ENCODE results near the gene PRUNE2.
"Not testable (repeated sequence)": the region's sequence is repeated elsewhere in the genome, so short reads cannot be mapped to it uniquely, and the experiment has no call there.

PRUNE2 gene

DNA sequence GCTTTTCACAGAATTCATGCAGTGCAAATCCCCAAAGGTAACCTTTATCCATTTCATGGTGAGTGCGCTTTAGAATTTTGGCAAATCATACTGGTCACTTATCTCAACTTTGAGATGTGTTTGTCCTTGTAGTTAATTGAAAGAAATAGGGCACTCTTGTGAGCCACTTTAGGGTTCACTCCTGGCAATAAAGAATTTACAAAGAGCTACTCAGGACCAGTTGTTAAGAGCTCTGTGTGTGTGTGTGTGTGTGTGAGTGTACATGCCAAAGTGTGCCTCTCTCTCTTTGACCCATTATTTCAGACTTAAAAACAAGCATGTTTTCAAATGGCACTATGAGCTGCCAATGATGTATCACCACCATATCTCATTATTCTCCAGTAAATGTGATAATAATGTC lies 120.4 kb downstream of the PRUNE2 start:
- DNase-seq, result no peak

DNA sequence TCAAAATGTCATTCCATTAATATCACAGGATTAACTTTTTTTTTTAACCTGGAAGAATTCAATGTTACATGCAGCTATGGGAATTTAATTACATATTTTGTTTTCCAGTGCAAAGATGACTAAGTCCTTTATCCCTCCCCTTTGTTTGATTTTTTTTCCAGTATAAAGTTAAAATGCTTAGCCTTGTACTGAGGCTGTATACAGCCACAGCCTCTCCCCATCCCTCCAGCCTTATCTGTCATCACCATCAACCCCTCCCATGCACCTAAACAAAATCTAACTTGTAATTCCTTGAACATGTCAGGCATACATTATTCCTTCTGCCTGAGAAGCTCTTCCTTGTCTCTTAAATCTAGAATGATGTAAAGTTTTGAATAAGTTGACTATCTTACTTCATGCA lies 121.0 kb downstream of the PRUNE2 start:
- no peak for DNase-seq

DNA sequence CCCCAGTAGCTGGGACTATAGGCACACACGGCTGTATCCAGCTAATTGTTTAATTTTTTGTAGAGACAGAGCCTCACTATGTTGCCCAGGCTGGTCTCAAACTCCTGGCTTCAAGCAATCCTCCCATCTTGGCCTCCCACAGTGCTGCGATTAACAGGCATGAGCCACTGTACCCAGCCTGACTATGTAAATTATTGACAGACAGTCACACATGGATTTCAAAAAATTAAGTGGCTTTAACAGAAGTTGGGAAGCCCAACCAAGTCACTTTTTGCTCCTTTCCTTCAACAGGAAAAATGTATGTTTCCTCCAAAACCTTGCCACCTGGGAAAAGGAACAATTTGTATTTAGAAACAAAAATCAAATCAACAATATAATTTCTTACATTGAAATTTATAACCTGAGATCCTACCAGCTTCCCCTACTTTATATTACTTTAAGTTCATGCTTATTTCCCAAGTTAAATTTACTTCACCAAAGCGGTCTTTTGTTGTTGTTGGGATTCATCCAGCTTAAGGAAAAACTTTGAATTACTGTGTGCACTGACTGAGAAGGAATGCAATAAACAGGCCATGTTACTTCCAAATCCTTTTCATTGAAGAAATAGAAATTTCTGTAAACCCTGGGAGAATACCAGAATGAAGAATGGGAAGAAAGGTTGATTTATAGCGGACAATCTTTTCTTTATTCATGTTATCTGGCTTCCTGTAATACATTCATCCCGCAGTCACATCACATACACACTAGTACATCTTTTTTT lies 133.0 kb downstream of the PRUNE2 start:
- DNase-seq, result no peak

DNA sequence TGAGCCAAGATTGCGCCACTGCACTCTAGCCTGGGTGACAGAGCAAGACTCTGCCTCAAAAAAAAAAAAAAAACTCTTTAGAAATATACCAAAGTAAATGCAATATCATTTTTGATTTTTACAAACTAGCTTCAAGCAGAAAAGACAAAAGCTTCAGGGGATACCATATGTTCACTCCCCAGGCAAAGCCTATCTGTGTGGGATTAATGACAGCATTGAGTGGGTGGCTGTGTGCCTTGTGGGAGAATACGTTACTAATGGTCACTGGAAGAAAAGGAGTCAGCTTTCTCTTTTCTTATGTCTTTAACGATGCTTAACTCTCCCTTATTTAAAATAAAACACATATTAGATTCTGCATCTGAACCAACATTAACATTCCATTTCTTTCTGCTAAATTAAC lies 139.8 kb downstream of the PRUNE2 start:
- DNase-seq, result no peak

DNA sequence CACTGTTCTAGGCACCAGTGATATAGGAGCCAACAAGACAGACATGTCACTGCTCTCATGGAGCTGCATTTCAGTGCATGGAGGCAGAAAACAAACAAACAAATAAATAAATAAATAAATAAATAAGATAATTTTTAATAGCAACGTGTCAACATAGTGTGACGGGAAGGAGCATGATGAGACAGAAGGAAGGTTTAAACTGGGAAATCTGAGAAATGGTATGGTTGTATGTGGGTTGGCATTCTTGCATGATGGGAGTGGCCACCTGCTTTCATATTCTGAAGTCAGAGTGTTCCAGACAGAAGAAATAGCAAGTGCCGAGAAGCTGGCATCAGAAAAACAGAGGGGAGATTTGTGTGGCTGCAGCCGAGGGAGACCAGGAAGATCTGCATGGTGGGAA lies 141.8 kb downstream of the PRUNE2 start, which contains the start of gene PCA3:
Gene PCA3, plus strand, starts transcription at position 301 of the 400 bp plus-strand sequence.
- no peak for DNase-seq

DNA sequence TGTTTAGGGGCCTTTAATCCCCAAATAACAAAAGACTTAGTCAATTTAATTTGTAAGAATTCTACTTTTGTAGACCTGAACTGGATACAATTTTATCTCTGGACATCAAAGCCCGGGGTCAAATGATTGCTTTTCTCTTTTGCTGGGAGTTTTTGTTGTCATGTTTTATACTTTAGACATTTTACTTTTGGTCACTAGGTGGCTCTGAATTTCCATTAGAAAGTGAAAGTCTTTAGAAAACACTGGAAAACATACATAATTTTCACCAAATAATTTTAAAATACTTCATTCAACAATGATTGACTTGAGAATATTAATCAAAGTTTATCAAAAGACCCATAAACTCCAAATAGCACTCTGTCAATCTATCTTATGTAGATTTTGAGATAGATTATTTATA lies 144.5 kb downstream of the PRUNE2 start:
- DNase-seq, result no peak

DNA sequence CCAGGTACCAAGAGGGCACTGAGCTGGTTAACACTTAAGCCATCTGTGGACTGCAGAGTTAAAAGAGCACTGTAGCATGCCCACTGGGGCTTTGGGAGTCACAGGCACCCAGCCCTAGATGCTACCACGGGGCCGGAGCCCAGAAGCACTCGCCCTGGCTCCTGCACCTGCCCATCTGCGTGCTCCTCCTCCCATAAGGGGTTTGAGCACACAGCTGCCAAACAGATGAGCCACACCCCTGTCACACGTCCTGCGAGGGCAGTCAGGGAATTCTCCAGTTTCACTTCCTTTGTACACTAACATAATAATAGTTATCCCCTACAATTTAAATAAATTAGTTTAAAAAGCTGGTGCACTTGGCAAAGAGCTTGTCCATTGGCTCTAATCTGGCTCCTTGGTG lies 146.2 kb downstream of the PRUNE2 start:
- no peak for DNase-seq

DNA sequence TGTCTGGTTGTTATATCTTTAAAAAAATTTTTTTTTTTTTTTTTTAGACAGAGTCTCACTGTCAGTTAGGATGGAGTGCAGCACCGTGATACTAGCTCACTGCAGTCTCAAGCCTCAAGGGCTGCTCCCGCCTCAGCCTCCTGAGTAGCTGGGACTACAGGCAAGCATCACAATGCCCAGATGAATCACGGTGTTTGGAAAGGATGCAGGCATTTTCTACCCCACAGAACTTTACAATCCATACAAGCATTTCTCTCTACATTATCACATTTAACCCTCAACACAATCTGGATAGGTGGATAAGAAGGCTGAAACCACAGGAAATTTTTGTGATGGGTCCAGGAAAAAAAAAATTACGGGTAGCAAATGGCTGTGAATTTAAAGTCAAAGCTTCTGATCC lies 147.4 kb downstream of the PRUNE2 start:
- DNase-seq, result no peak

DNA sequence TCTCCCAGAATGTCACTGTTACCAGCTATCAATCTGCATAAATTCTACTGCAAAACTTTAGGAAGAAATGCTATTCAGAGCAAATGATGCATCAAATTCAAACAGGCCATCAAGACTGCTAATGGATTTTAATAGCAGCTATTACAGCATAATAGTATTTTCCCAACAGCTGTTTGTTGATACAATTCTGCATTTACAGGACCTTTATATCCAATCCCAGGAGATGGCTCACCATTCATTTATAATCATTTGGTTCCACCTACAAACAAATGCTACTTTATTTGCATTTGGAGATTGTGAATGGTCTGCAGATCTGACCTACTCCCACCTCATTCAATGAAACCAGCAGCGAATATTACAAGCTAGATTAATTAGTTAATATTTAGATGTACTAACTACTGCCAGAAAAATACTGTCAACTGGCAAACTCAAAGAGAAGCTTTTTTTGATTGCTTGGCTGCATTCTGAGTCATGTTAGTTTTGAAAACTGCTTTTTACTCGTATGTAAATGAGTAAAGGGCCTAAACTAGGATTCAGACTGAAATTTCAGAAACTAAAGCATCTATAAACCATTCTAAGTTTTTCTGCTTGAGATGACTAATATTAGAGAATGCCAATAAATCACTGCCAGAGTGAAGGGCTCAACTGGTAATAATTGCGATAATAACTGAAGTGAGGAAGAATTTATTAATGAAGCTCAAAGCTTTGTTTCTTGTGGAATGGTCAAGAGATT lies 148.8 kb downstream of the PRUNE2 start:
- DNase-seq, result no peak

DNA sequence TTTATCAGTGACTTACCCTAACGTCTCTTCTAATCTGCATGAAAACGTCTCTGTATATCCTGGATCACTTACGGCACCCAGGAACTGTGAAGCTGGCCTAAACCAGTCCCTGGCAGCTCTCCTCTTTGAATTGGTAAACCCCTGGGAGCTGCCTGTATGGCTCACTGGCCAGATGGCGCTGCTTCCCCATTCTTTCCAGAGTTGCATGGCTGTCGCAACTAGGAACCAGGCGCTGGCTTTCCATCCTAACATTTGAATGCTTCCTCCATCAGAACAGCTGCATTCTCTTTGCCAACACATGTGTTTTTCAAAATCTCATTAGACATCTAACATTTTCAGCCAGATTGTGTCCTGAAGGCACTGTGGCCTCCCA lies 149.7 kb downstream of the PRUNE2 start:
- no peak for DNase-seq

DNA sequence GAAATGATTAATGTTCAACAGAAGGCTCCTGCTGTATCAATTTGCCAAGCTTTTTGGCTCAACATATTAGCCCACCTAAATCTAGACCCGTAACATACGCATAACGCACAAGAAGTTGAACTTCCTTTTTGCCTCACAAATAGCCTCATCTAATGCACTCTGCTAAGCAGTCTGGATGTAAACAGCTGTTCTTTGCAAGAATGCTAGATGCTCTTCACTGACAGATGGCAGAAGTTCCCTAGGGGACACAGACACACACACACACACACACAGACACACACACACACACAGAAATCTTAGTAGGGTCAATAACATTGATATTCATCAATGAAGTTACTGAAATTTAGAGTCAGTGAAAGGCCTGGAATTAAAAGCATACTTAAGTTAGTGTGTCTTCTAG lies 154.9 kb downstream of the PRUNE2 start:
- no peak for DNase-seq

DNA sequence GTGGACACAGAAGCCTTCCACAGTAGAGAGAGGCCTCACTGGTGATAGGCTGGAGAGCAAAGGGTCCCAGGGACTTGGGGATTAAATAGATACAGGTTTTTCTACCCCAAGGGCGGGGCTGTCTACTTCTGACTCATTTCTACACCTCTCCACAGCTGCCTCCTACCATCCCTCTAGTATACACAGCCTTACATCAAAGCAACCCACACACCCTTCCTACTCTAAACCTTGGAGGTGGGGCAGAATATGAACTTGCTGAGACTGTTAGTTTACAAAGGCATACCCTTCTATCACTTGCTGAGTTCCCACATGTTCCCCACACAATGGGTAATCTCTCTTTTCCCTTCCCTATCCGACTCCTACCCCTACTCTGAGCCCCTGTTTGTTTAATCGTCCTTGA lies 161.6 kb downstream of the PRUNE2 start:
- DNase-seq, result no peak

DNA sequence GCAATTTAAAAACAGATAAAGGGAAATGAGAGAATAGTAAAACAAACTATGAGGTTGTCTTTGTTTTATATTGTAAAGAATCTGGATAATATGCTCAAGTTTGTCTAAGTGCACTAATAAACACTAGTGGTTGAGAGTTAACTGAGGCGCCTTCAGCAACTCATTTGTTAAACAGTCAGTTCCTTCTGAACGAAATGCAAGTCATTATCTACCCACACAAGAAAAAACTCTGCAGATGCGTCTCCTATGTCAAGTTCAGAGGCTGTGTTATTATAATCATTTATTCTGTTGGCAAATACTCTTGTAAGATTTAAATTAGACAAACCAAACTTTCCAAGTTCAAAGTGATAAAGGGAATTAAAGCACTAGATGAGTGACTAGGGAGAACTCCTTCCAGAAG lies 162.0 kb downstream of the PRUNE2 start:
- no peak for DNase-seq

DNA sequence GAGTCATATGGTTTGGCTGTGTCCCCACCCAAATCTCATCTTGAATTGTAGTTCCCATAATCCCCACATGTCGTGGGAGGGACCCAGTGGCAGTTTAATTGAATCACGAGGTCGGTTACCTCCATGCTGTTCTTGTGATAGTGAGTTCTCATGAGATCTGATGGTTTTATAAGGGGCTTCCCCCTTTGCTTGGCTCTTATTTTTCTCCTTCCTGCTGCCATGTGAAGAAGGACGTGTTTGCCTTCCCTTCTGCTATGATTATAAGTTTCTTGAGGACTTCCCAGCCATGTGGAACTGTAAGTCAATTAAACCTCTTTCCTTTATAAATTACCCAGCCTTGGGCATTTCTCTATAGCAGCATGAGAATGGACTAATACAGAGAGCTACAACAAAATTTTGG lies 163.0 kb downstream of the PRUNE2 start:
- not testable (repeated sequence) for DNase-seq

DNA sequence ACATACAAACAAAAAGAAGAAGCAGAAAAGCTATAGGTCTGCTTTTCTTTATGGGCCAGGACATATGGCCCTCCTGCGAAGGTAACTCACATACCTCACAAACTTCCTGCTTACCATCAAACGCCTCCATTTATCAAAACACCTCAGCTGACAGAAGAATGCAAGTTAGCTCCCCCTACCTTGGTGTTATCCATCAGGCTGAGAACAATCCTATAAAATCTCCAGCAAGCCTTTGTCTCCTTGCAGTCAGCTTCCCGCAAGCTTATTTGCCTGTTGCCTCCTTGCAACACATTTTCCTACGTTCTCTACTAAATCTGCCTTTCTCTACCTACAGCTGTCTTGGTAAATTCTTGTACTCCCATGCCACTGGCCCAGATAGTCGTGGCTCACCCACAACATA lies 164.4 kb downstream of the PRUNE2 start:
- no peak for DNase-seq

DNA sequence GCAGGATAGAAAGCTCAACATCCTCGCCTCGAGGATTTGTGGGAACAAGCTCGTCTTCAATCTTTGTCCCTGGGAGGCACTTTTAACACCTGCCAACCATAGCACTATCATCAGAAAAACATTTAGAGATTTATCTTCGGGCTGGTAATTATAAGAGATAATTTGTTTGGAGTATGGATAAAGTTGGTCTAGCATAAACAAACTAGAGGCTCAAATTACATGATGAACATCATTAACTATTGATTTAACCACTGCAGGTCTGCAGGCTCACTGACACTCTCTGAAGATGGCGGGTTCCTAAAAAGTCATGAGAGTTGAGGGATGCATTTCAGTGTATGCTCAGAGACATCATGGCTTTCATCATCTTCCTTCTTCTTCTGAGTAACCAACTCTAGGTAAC lies 167.5 kb downstream of the PRUNE2 start:
- no peak for DNase-seq

DNA sequence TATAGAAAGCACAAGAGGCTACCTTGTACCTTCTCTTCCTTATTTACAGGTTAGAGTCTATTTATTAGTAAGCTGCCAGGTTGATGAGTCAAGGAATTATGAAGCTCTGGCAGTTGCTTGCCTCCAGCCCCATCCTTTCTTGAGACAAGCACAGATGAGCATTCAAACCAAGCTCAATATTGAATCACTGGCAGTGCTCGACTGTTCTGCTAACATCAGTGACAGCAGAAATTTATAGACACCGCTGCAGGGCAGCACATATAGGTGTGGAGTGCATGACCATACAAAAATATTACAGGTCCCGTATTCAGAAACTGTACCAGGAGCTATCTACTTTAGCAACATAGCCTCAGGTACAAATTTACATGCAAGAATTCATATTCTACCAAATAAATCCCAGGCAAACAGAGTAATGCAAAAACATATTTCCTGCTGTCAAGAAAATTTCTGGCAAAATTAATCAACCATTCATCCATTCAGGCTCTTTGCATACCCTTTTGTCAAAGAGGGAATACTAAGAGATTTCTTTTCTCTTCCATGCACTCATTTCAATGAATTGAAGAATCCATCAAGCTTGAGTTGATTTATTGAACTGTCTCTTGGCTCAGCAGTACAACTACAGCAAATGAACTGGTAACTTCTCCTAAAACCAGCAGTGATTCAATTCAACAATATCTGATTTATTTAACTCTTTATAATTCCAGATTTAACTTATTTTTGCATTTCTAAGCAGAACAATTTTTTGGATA lies 168.6 kb downstream of the PRUNE2 start:
- no peak for DNase-seq

DNA sequence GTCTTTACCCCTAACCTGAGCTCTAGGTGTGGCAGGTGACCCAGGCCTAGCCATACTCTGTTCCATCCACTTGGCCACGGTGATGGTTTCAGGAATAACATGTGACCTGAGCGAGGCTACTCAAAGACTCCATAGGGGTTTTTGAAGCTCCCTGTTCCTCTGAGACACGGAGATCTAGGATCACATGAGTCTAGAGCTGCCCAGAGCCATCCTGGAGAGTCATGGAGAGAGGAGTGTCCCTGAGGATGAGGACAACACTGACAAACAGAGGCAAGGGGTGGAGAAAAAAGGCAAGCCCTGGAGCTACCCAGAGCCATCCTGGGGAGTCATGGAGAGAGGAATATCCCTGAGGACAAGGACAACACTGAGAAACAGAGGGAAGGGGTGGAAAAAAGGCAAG lies 171.2 kb downstream of the PRUNE2 start:
- no peak for DNase-seq

DNA sequence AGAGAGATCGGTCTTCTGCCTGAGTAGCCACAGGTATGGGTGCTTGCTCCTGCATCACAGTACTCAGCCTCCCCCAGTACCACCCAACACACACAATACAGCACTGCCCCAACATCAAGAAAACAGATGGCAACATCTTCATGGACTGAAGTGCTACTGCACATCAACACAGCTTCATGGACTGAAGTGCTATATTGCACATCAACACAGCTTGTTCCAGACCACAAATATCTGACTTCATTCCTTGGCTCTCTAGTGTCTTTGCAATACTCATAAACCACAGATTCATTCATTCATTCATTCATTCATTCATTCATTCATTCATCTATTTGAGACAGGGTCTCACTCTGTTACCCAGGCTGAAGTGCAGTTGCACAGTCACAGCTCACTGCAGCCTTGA lies 172.8 kb downstream of the PRUNE2 start:
- DNase-seq, result no peak

DNA sequence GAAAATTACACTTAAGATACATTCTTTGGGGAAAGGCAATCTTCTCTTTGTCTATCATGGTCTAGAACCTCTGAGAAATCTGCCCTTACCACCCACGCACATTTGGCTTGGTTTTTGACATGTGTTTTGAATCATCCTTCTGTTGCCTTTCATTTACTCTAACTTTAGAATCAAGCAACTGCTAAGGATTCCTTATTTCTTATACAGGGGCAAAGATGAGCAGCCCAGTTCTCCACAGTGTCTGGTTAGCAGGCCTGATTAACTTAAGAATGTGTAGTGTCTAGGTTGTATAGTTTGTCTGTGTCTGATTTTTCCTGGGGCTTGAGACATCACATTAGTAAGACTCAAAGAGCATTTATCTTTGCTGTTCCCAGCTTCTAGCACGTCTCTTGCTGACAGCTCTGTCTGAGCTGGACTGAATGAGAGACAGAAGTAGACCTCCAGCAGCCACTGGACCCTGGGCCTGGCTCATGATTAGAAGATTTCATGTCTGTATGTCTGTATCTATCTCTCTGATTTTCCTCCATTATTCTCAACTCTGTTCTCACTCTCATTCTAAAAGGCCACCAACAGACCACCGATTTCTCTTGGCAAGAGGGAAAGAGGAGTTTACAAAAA lies 173.5 kb downstream of the PRUNE2 start:
- no peak for DNase-seq

DNA sequence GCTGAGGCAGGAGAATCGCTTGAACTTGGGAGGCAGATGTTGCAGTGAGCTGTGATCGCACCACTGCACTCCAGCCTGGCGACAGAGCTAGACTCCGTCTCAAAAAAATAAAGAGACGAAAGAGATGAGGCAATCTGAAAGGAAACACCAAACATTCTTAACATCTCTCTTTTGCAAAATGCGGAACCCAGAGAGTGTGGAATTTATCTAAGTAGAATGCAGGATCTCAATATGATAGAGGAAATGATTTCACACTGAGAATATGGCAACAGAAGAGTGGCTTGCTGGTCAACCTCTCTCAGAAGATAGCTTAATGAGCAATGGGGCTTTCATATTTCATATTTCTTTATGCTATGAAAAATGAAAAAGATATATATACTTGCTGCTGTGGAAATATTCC lies 175.1 kb downstream of the PRUNE2 start:
- DNase-seq, result no peak

DNA sequence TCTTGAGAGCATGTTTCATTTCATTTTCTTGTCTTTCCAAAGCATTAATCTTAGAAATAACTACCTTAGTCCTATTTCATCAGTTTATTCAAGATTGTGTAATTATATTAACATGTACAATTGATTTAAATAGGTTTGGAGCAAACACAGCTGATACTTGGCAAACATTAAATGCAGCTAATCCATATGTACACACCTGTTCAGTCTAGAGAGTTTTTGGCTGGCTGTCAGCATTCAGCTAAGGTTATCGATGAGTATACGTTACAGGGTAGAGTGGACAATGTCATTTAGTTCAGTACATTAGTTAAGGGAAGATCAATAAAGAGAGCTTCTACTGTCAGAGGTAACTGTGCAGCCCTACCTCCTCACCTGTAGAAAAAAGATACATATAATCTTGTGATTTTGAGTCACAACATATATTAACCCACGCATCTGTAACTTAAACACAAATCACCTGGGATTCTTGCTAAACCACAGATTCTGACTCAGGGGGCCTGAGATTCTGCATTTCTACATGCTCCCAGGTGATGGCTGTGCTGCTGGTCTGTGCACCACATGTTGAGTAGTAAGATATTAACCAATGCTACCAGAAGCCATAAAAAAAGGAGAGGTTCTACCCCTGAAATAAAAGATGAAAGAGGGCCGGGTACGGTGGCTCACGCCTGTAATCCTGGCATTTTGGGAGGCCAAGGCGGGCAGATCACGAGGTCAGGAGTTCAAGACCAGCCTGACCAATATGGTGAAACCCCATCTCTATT lies 175.8 kb downstream of the PRUNE2 start:
- DNase-seq, result no peak

DNA sequence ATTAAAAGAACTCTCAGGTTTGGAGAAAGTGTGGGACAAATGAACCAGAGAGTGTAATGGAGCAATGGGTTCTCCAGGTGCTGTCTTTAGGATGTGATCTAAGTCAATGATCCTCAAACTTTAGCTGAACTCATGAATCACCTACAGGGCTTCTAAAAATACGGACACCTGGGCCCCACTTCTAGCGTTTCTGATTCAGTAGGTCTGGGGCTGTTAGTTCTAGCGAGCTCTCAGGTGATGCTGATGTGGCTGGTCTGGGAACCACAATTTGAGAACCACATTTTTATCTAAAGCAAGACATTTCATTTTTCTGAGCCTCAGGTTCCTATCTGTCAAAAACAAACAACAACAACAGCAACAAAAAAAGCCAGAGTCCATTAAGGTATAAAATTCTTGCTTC lies 176.8 kb downstream of the PRUNE2 start:
- DNase-seq, result no peak
